AG04450 (cell line): ENCODE measurements around the gene AQP6. TPM values are rescaled to one million over a fixed set of nuclear protein-coding genes. Genes with fewer than 3 reads are reported as not detected.
"Not testable (repeated sequence)": the region's sequence is repeated elsewhere in the genome, so short reads cannot be mapped to it uniquely, and the experiment has no call there.

ENCODE experiments used
- CTCF ChIA-PET: fragments of 300-600, 350-600 bp; formaldehyde crosslinking; extraction: SDS; loops from one replicate; lab custom pipeline; 2022; ENCODE audit warnings: antibody characterized with exemption, inconsistent platforms; lab: Charles Lee
- POLR2A ChIA-PET: fragments of 350-600 bp; formaldehyde crosslinking; extraction: SDS; loops from one replicate; lab custom pipeline; 2021; ENCODE audit warnings: antibody characterized with exemption, inconsistent platforms; lab: Yijun Ruan, JAX
- DNase-seq: peaks from one replicate; pipeline ENCODE4 v3.0.0-alpha.2; 2011; ENCODE audit warnings: low read depth, low spot score
- H3K27ac ChIP-seq: one replicate; pipeline ENCODE4 v1.5.1; 2012; ENCODE audit warnings: low read depth, low read length, control low read depth
- H3K27me3 ChIP-seq: one replicate; pipeline ENCODE4 v1.6.0; 2012; ENCODE audit warnings: low read length; ENCODE audit not compliant: control insufficient read depth, insufficient read depth
- H3K4me3 ChIP-seq: 2 replicates; pipeline ENCODE4 v1.5.1; 2011; ENCODE audit warnings: mild to moderate bottlenecking, low read depth, low read length, control low read depth
- H3K9me3 ChIP-seq: 2 replicates; pipeline ENCODE4 v1.5.1; 2012; ENCODE audit warnings: low read length; ENCODE audit not compliant: control insufficient read depth, insufficient read depth
- CTCF ChIP-seq: IDR thresholded peaks from 2 replicates; pipeline ENCODE4 v1.5.1; 2011; ENCODE audit warnings: low read depth, low read length, control low read depth, inconsistent platforms
- polyA plus RNA-seq: library from polyadenylated mRNA; depleted of rRNA; stranded (reverse); fragments of >200 nt; gene quantifications from 2 replicates; pipeline ENCODE4 v1.2.3, GENCODE V29; 2011

The AQP6 gene
- polyA plus RNA-seq, 1 experiment, result not detected

- Histone ChIP-seq H3K9me3 (no peaks in the 10 kb centered on the region), H3K27me3 (no peaks in the 10 kb centered on the region), H3K4me3 (no peak overlapping the region; the same call in 1 of the 2 replicates), H3K27ac (peak overlapping the region; percentile 47)
- 0 out of 2 replicates have a peak, but pooled peaks have one; percentile 6 for TF ChIP-seq CTCF
- POLR2A ChIA-PET, result interaction anchor here (0.9 to 1.1 kb wide), 2 partner anchors 67 to 114 kb away, joined by 4 read pairs; no protein-coding TSS in a partner anchor
- peak; percentile 67 for DNase-seq
- CTCF ChIA-PET, result interaction anchor here (0.9 to 7.0 kb wide), 9 partner anchors 9 to 117 kb away, joined by 3 to 102 read pairs (median 5); partner anchors contain the start of gene RACGAP1
Observed at GRCh38 chr12:49983892-49984291, 11.1 kb downstream of the AQP6 start.

GRCh38 chr12:49984476-49985359 is 12.0 kb downstream of the AQP6 start:
- no peak for TF ChIP-seq CTCF
- ChIA-PET CTCF (interaction anchor here (0.9 to 7.0 kb wide), 9 partner anchors 9 to 118 kb away, joined by 3 to 102 read pairs (median 8); no protein-coding TSS in a partner anchor), POLR2A (interaction anchor here (0.9 to 1.1 kb wide), 2 partner anchors 66 to 115 kb away, joined by 4 read pairs; no protein-coding TSS in a partner anchor)
- H3K9me3 ChIP-seq, result no peaks in the 10 kb centered on the region
- no peaks in the 10 kb centered on the region for H3K27me3 ChIP-seq
- peak overlapping the region; percentile 47 for H3K27ac ChIP-seq
- no peak for DNase-seq
- no peak overlapping the region for H3K4me3 ChIP-seq

- Histone ChIP-seq H3K27ac (no peak overlapping the region), H3K9me3 (no peaks in the 10 kb centered on the region), H3K27me3 (no peaks in the 10 kb centered on the region), H3K4me3 (no peak overlapping the region)
- ChIA-PET CTCF (interaction anchor here (1.3 to 2.1 kb wide), 2 partner anchors 19 to 69 kb away, joined by 4 to 8 read pairs; no protein-coding TSS in a partner anchor), POLR2A (no interaction called here)
- DNase-seq, result no peak
- no peak for TF ChIP-seq CTCF
Observed at GRCh38 chr12:49985981-49986380, 13.2 kb downstream of the AQP6 start.

- H3K4me3 ChIP-seq, H3K27ac ChIP-seq, POLR2A ChIA-PET, H3K27me3 ChIP-seq, H3K9me3 ChIP-seq, DNase-seq: not testable (repeated sequence)
- CTCF ChIA-PET, result interaction anchor here (1.0 to 2.1 kb wide), 3 partner anchors 20 to 69 kb away, joined by 3 to 8 read pairs (median 4); no protein-coding TSS in a partner anchor
Observed at GRCh38 chr12:49986476-49986875, 13.7 kb downstream of the AQP6 start.

- CTCF ChIA-PET, result interaction anchor here (0.6 to 1.0 kb wide), 3 partner anchors 12 to 23 kb away, joined by 3 to 11 read pairs (median 3); no protein-coding TSS in a partner anchor
- no peak for TF ChIP-seq CTCF
Observed at GRCh38 chr12:49987625-49988303, 15.0 kb downstream of the AQP6 start.

GRCh38 chr12:49989400-49989799 is 16.7 kb downstream of the AQP6 start:
- POLR2A ChIA-PET, H3K27ac ChIP-seq, H3K27me3 ChIP-seq, H3K9me3 ChIP-seq, DNase-seq, H3K4me3 ChIP-seq: not testable (repeated sequence)
- CTCF ChIA-PET, result interaction anchor here (0.6 to 1.4 kb wide), 3 partner anchors 22 to 49 kb away, joined by 3 to 7 read pairs (median 4); no protein-coding TSS in a partner anchor

More at GRCh38 chr12:49987625-49988303, 15.0 kb downstream of the AQP6 start:
- Histone ChIP-seq H3K9me3 (no peaks in the 10 kb centered on the region), H3K27ac (no peak overlapping the region), H3K4me3 (no peak overlapping the region), H3K27me3 (no peaks in the 10 kb centered on the region)
- POLR2A ChIA-PET, result no interaction called here
- DNase-seq, result no peak
